HG03520 (cell line): ENCODE data around the gene ANGEL2.
A peak's percentile ranks its signal among the peaks of the same experiment; 100 is the strongest.

Experiments used
- ATAC-seq: cut with Tn5 transposase; IDR thresholded peaks from one replicate; pipeline ENCODE4 v1.9.1; 2021; ENCODE audit warnings: mild to moderate bottlenecking, moderate library complexity; ENCODE audit not compliant: unreplicated experiment

Gene ANGEL2

DNA sequence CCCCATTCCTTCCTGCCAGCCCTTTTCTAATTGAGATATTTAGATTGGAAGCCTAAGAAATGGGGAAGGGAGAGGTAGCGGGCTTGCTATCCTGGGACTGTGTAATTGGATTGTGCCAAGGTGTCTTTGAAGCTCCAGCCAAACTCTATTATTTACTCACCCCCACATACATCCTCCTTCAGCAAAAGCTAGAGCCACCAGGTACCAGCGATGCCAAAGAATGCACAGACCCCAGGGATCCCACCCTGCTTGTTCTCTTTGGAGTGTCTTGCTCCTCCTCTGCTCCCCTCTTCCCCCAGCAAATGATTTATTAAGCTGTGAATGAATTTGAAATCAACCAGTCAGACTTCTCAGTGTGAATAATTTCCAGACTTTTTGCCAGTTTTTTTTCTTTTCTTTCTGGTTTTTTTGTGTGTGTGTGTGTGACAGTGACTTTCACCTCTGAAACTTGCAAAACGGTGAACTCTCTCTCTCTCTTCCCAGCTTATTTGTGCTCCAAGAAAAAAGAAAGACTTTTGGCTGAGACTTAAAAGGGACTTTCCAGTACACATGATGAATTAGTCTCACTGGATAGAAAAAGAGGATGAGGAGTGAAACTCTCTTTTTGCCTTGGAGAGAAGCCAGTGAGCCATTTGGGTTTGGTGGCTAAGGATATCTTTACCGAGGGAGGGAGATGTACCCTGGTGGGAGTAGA is 63.6 kb downstream of the ANGEL2 start:
- ATAC-seq, result no peak

DNA sequence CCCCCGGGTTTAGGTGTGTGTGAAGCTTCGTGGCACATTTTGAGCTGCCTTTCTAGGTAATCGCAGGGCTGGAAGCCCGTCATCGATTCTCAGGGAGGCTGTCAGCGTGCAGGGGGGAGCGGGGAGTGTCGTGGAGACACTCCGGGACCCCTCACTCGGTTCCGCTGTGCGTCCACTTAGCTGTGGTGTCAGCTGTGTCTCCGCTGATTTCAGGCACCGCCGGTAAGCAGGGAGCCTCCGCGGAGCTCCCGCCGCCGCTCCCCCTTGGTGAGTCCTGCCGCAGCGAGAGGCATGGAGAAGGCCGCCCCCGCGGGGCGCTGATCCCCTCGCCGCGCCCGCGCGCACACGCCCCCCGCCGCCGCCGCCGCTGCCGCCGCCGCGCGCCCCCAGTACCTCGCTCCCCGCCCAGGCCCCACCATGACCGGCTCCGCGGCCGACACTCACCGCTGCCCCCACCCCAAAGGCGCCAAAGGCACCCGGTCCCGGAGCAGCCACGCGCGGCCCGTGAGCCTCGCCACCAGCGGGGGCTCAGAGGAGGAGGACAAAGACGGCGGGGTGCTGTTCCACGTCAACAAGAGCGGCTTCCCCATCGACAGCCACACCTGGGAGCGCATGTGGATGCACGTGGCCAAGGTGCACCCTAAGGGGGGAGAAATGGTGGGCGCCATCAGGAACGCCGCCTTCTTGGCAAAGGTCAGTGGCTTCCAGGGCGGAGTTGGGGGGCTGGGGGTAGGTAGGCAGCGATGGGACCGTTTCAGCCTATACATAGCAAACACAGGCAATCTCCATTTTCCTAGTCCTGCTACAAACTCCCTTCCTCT is 64.3 kb downstream of the ANGEL2 start:
- ATAC-seq, result no peak

GRCh38 chr1:212950243-212951125 is 65.2 kb downstream of the ANGEL2 start, which contains the start of gene VASH2:
Gene VASH2 (plus strand): TSS chr1:212950541. CDS start chr1:212951543, 1,002 bp downstream.
- peak; percentile 96 for ATAC-seq

DNA sequence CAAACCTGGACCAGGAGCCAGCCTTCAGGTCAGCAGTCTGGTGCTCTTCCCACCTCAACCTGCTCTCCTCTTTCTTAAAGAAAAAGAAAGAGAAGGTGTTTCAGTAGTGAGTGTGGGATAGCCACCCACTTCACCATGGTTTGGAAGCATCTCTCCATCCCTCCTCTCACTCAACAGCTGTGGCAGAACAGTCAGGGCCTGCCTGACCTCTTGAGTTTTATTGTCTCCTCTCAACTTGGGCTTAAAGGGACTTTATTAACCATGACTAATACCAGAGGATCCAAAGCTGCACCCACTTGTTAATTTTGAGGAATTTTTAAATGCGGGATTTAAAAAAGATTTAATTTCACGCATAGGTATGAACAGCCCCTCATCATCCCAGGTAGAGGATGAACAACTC is 65.9 kb downstream of the ANGEL2 start:
- ATAC-seq, result no peak

DNA sequence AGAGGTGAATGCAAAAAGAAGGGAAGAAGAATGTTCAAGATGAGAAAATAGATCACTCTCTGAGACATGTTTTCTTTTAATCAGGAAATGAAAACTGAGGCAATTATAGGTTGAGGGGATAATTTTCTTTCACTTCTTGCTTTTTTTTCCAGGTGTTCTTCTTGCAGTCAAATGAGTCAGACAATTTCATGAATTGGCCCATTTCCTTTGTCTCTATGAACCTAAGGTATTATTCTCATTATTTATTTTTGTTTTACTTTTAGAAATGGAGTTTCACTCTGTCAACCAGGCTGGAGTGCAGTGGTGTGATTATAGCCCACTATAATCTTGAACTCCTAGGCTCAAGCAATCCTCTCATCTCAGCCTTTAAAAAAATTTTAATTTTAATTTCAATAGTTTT is 68.8 kb downstream of the ANGEL2 start:
- no peak for ATAC-seq

- ATAC-seq, result no peak
Measured at GRCh38 chr1:212945463-212946160, 70.1 kb downstream of the ANGEL2 start.

GRCh38 chr1:212945056-212945455 is 70.6 kb downstream of the ANGEL2 start:
- ATAC-seq, result no peak

- ATAC-seq, result no peak
Measured at GRCh38 chr1:212944229-212944901, 71.3 kb downstream of the ANGEL2 start.

- no peak for ATAC-seq
Measured at GRCh38 chr1:212943393-212943710, 72.3 kb downstream of the ANGEL2 start.

DNA sequence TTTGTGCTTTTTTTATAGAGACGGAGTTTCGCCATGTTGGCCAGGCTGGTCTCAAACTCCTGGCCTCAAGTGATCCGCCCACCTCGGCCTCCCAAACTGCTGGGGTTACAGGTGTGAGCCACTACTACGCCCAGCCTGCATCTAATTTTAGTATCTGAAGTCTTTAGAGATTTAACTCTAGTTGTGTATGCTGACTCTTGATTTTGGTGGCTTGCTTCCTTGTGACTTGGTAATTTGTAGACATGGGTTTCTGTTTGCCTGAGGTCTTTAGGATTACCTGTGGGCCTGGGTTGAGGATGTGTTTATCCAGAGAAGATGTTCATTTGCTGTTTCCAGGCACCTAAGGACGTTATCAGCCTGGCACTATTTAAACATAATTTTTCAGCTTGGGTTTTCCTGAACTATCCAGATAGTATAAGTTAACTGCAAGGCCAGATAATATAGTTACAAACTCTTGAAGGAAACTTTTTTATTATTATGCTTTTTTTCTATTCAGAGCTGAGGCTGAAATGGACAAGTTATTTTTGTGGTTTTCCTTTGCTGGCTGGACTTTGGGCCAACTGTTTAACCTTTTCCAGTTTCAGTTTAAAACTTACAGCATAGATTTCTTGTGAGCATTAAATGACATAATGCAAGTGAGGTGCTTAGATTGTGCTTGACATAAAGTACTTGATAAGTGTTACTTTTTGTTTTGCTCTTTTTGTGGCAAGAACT is 72.8 kb downstream of the ANGEL2 start:
- no peak for ATAC-seq
